Activated T-cell treated with anti-CD3 and anti-CD28 coated beads, Interleukin-2, amount 50 U/mL, for 4 hours (primary cell): ENCODE measurements around the gene ADAMTS2. TPM values are rescaled to one million over a fixed set of nuclear protein-coding genes. Genes with fewer than 3 reads are reported as not detected.

Experiments used
- ATAC-seq, 2 donors: fragments of 200-7000 bp; cut with Tn5 transposase; one replicate each; pipeline ENCODE4 v1.10.0; 2021
- DNase-seq: peaks from one replicate; pipeline ENCODE4 v3.0.0-alpha.2; 2020
- H3K27me3 Mint-ChIP-seq: one replicate; pipeline ENCODE4 v1.8.0; 2021; ENCODE audit warnings: low read depth, mixed read lengths
- H3K36me3 Mint-ChIP-seq: one replicate; pipeline ENCODE4 v1.8.0; 2022; ENCODE audit warnings: mixed read lengths; ENCODE audit not compliant: insufficient read depth
- H3K4me1 Mint-ChIP-seq: one replicate; pipeline ENCODE4 v1.8.0; 2021; ENCODE audit warnings: low read depth, mixed read lengths
- H3K4me3 Mint-ChIP-seq: one replicate; pipeline ENCODE4 v1.8.0; 2021; ENCODE audit warnings: mild to moderate bottlenecking, moderate library complexity, mixed read lengths
- H3K9me3 Mint-ChIP-seq: one replicate; pipeline ENCODE4 v1.8.0; 2021; ENCODE audit warnings: mixed read lengths
- total RNA-seq, 3 donors: library from RNA; stranded (reverse); gene quantifications; one replicate each; pipeline ENCODE4 v1.2.1, GENCODE V29; 2021

ADAMTS2 gene
- total RNA-seq, 3 donors from 2014 or later = 0.05 to 0.41 (median 0.13) TPM

- H3K27me3 Mint-ChIP-seq = peaks cover 32% of the 10 kb centered on the region
- ATAC-seq = no peak
- H3K9me3 Mint-ChIP-seq = peaks cover 4% of the 10 kb centered on the region
- H3K36me3 Mint-ChIP-seq = no peaks in the 10 kb centered on the region
- DNase-seq = no peak
- no peaks in the 10 kb centered on the region for H3K4me1 Mint-ChIP-seq
- H3K4me3 Mint-ChIP-seq = no peak overlapping the region
These were observed 163.3 kb downstream of the ADAMTS2 start for GRCh38 chr5:179181988-179182387.

DNA sequence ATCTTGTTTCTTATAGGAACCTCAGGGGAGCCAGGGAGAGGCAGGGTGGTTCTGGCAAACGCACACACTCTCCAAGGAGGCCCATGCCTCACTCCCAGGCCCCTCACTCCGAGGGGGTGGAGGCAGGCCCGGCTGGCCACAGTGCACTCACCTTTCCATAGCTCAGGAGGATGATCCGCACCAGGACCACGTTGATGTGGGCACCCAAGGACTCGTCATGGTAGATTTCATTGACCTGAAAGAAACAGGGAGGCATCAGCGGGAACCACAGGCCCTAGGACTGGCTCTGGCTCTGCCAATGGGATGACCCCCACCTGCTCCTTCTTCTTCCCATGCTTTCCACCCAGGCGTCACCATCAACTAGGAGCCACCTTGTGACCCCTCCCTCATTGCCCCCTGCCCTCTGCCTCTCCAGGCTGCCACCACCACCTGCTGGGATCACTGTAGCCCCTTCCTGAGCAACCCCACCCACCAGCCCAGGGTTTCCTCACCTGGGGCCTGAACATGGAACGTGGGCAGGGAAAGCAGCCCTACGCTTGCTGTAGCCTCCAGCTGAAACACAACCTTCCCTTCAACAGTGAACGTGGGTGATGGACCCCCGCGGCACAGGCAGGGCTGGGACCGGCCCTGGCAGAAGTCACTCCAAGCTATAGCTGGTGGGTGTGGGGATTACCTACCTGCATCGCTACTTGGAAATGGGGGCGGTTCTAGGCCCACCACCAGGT is 164.2 kb downstream of the ADAMTS2 start:
- Mint-ChIP-seq H3K9me3 (peaks cover 4% of the 10 kb centered on the region), H3K36me3 (no peaks in the 10 kb centered on the region), H3K4me1 (no peaks in the 10 kb centered on the region), H3K27me3 (peaks cover 35% of the 10 kb centered on the region), H3K4me3 (no peak overlapping the region)
- DNase-seq (no peak), ATAC-seq (no peak)

DNA sequence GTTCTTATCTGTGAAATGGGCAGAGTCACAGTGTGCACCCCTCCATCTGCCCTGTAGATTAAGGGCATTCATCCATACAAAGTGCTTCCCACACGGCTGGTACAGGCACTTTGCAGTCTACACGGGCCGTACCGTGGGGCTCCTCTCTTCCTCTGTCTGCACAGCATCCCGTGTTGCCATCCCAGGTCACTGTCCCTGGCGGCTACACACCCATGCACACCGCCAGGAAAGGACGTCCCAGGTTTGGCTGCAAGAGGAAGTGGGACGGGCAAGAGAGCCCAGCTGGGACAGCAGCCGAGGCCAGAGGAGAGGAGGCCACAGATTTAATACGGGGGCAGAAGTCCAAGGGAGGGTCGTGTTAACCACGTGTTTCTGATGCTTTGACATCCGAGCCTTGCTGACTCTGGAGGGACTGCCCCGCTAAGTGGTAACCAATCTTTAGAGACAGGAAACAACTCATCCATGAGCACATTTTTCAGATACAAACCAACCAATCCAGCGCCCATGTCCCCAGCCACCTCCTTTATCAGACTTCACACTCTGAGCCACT is 165.1 kb downstream of the ADAMTS2 start:
- peaks cover 34% of the 10 kb centered on the region for H3K27me3 Mint-ChIP-seq
- H3K9me3 Mint-ChIP-seq = peaks cover 4% of the 10 kb centered on the region
- no peaks in the 10 kb centered on the region for H3K4me1 Mint-ChIP-seq
- no peak overlapping the region for H3K4me3 Mint-ChIP-seq
- no peak for ATAC-seq
- DNase-seq = no peak
- H3K36me3 Mint-ChIP-seq = no peaks in the 10 kb centered on the region

DNA sequence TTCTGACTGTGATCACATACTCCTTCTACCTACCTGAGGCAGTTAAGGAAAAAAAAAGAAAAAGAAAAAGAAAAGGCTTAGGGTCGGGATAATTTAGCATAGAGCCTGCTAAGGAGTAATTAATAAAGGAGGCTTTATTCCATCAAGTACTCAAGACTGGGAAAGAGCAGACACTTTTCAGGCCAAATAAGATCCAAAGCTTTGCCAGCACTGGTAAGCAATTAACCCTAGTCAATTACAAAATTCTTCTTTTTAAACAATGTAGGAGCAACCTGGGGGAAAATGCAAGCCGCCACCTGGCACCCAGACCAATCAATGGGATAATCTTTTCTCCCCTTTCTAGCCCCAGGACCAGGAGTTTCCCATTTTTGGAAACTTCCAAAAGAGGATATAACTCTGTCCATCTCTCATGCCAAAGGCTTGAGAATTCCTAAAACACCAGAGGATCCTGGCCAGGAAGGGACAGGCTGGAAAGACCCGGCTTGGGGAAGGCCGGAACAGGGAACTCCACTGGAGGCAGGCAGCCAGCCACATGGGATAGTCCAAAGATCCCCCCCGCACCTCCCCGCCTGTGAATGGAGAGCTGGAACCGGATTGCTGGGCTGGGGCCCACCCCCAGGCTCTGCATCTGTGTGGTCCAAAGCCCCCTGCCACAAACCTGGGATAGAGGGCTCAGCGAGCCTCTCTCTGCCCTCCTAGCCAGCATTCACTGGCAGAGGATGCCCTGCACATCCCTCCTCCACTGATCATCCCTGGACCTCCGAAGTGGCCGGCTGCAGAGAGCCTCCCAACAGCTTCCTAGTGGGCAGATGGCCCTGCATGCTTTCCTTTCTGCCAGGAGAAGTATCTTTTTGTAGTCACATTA is 167.3 kb downstream of the ADAMTS2 start:
- Mint-ChIP-seq H3K4me1 (no peaks in the 10 kb centered on the region), H3K27me3 (peaks cover 22% of the 10 kb centered on the region), H3K36me3 (no peaks in the 10 kb centered on the region), H3K4me3 (no peak overlapping the region), H3K9me3 (peaks cover 4% of the 10 kb centered on the region)
- DNase-seq = no peak
- no peak for ATAC-seq

GRCh38 chr5:179176571-179177230 is 168.6 kb downstream of the ADAMTS2 start:
- no peaks in the 10 kb centered on the region for H3K36me3 Mint-ChIP-seq
- peaks cover 4% of the 10 kb centered on the region for H3K9me3 Mint-ChIP-seq
- H3K27me3 Mint-ChIP-seq = peaks cover 18% of the 10 kb centered on the region

GRCh38 chr5:179176166-179176565 is 169.1 kb downstream of the ADAMTS2 start:
- Mint-ChIP-seq H3K9me3 (peaks cover 4% of the 10 kb centered on the region), H3K4me3 (no peak overlapping the region), H3K4me1 (no peaks in the 10 kb centered on the region), H3K36me3 (no peaks in the 10 kb centered on the region), H3K27me3 (peaks cover 16% of the 10 kb centered on the region)
- ATAC-seq (no peak), DNase-seq (no peak)

More at GRCh38 chr5:179176571-179177230, 168.6 kb downstream of the ADAMTS2 start:
- Mint-ChIP-seq H3K4me1 (no peaks in the 10 kb centered on the region), H3K4me3 (no peak overlapping the region)
- DNase-seq = no peak
- no peak for ATAC-seq

GRCh38 chr5:179171816-179172745 is 173.2 kb downstream of the ADAMTS2 start:
- Mint-ChIP-seq H3K9me3 (no peaks in the 10 kb centered on the region), H3K27me3 (peaks cover 14% of the 10 kb centered on the region), H3K36me3 (no peaks in the 10 kb centered on the region), H3K4me3 (no peak overlapping the region), H3K4me1 (peaks cover 3% of the 10 kb centered on the region)
- ATAC-seq = no peak
- no peak for DNase-seq

DNA sequence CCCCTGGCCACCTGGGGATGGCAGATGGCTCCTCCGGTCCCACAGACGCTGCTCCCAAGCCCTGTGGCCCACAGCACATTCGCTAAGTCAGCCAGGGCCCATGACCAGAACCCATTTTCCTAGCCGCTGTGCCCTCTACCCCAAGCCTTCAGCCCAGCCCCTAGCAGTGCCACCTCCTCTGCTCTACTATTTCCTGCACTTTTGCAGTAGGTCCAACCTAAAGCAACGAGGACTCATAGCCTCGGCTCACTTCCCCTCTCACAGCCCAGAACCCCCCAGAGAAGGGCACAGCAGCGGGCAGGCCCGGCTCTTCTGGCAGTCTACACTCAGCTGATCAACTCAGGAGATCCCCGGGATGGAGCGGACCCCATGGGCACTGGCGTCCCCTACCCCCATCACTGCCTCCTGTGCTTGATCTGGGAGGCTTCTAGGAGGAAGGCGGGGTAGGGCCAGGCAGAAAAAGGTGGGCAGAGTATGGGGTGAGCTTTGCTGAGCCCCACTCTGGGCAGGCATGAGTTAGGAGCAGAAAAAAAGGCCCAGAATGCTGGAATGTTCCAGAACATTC is 173.9 kb downstream of the ADAMTS2 start:
- H3K4me3 Mint-ChIP-seq = no peak overlapping the region
- ATAC-seq (no peak), DNase-seq (no peak)
- H3K4me1 Mint-ChIP-seq = peaks cover 3% of the 10 kb centered on the region
- peaks cover 12% of the 10 kb centered on the region for H3K27me3 Mint-ChIP-seq
- H3K9me3 Mint-ChIP-seq = no peaks in the 10 kb centered on the region
- H3K36me3 Mint-ChIP-seq = no peaks in the 10 kb centered on the region

- no peaks in the 10 kb centered on the region for H3K36me3 Mint-ChIP-seq
- DNase-seq (no peak), ATAC-seq (no peak)
- no peak overlapping the region for H3K4me3 Mint-ChIP-seq
- peaks cover 12% of the 10 kb centered on the region for H3K27me3 Mint-ChIP-seq
- no peaks in the 10 kb centered on the region for H3K9me3 Mint-ChIP-seq
- peaks cover 3% of the 10 kb centered on the region for H3K4me1 Mint-ChIP-seq
These were observed 174.7 kb downstream of the ADAMTS2 start for GRCh38 chr5:179170606-179171005.

GRCh38 chr5:179169836-179170235 is 175.4 kb downstream of the ADAMTS2 start:
- Mint-ChIP-seq H3K36me3 (no peaks in the 10 kb centered on the region), H3K4me1 (peaks cover 3% of the 10 kb centered on the region), H3K4me3 (no peak overlapping the region), H3K9me3 (no peaks in the 10 kb centered on the region), H3K27me3 (peaks cover 12% of the 10 kb centered on the region)
- no peak for ATAC-seq
- DNase-seq = no peak

DNA sequence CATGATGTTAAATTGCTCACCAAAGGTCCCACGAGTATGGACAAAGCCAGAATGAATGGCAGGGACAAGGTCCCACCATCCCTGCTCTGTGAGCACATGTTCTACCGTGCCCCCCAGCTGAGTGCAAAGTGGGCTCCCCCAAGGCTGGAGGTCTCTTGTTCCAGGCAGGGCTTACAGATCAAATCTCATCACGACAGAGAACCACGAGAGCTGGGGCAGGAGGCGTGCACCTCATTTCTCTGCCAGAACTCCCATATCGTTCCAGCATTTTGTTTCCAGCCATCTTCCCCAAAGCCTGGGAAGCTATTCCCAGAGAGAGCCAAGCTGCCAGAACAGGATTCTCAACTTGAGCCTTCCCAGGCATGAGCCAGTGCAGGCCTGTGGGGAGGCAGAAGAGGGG is 176.6 kb downstream of the ADAMTS2 start:
- ATAC-seq (no peak), DNase-seq (no peak)
- no peaks in the 10 kb centered on the region for H3K9me3 Mint-ChIP-seq
- peaks cover 3% of the 10 kb centered on the region for H3K4me1 Mint-ChIP-seq
- H3K4me3 Mint-ChIP-seq = no peak overlapping the region
- no peaks in the 10 kb centered on the region for H3K36me3 Mint-ChIP-seq
- peaks cover 12% of the 10 kb centered on the region for H3K27me3 Mint-ChIP-seq

- Mint-ChIP-seq H3K4me1 (peaks cover 3% of the 10 kb centered on the region), H3K36me3 (no peaks in the 10 kb centered on the region)
These were observed 177.3 kb downstream of the ADAMTS2 start for GRCh38 chr5:179167871-179168451.

More at GRCh38 chr5:179167871-179168451, 177.3 kb downstream of the ADAMTS2 start:
- Mint-ChIP-seq H3K9me3 (no peaks in the 10 kb centered on the region), H3K27me3 (peaks cover 12% of the 10 kb centered on the region), H3K4me3 (peak overlapping the region; percentile 13)
- no peak for DNase-seq
- no peak for ATAC-seq
